ENCODE measurements around the gene ADCY2. TPM values are rescaled to one million over a fixed set of nuclear protein-coding genes. Genes with fewer than 3 reads are reported as not detected.

ADCY2 gene
- total and polyA plus RNA-seq, 11 donors = 0.04 to 0.96 (median 0.32) TPM

DNA sequence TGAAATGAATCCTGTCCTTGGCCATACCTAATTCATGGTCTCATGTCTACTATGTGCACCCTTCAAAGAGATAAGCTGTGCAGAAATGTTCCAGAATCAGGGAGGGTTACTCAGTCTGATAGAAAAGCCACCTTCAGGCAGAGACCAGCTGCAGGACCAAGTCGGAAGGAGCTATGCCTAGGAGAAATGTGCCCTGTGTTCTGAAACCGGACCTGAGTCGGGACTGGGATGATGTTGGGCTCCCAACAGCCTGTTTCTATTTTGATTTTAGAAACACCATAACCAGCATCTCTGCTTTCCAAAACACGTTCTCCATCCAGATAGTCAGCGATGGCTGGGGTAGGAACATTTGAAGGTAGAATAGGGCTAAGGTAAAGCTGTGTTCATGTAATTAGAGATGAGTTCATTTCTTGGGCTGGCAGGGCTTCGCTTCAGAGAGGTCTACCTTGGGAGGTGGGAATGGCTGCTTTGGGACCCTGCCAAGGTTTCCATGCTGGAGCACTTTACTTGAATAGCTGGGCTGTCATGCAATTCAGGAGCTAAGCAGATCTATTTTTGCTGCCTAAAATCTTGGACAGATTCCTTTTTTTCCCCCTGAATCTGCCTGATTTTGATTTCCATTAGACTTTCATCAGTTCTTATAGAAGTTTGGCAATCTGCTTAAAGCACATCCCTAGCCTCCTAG lies 2.8 kb downstream of the ADCY2 start:
- DNase-seq (no peak), ATAC-seq (no peak)
- peaks cover 6 to 67% (median 38%) of the 10 kb centered on the region in 9 donors for H3K27me3 ChIP-seq
- peaks cover 0 to 21% (median 0%) of the 10 kb centered on the region in 12 donors for H3K4me1 ChIP-seq
- WGBS, 4 donors = 77 to 81% (median 81%) methylated on average over 6 of the region's 6 CpGs
- TF ChIP-seq POLR2A (IDR thresholded peaks at IDR 0.05) = no peak
- TF ChIP-seq, protein P1, sequence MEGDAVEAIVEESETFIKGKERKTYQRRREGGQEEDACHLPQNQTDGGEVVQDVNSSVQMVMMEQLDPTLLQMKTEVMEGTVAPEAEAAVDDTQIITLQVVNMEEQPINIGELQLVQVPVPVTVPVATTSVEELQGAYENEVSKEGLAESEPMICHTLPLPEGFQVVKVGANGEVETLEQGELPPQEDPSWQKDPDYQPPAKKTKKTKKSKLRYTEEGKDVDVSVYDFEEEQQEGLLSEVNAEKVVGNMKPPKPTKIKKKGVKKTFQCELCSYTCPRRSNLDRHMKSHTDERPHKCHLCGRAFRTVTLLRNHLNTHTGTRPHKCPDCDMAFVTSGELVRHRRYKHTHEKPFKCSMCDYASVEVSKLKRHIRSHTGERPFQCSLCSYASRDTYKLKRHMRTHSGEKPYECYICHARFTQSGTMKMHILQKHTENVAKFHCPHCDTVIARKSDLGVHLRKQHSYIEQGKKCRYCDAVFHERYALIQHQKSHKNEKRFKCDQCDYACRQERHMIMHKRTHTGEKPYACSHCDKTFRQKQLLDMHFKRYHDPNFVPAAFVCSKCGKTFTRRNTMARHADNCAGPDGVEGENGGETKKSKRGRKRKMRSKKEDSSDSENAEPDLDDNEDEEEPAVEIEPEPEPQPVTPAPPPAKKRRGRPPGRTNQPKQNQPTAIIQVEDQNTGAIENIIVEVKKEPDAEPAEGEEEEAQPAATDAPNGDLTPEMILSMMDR (IDR thresholded peaks at IDR 0.05) = no peak
- intact Hi-C loops (cut with DNase I) = loop anchor here in 2 of 10 donors (5.0 to 10.0 kb wide), 2 partner anchors 459 to 634 kb away; no protein-coding TSS in a partner anchor
- H3K4me3 ChIP-seq = no peak overlapping the region
- H3K27ac ChIP-seq = no peak overlapping the region
- no peaks in the 10 kb centered on the region for H3K36me3 ChIP-seq
- no peaks in the 10 kb centered on the region for H3K9me3 ChIP-seq

DNA sequence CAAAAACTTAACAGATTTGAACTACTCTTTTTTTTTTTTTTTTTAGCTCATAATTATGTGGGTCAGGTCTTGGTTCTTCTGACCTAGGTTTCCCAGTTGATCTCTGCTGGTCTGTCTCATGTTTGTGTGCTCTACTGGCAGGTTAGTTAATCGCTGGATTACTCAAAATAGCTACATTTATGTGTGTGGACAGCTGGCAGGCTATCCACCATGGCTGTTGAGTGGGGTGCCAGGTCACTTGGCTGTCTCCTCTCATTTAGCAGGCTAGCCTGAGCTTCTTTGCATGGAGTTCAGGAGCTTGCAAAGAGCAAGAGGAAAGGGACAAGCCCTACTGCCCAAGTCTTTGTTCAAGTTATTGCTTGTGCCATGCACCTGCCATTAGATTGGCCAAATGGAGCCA lies 9.3 kb downstream of the ADCY2 start:
- intact Hi-C loops (cut with DNase I) = no loop called here
- peaks cover 0 to 16% (median 0%) of the 10 kb centered on the region in 9 donors for H3K27me3 ChIP-seq
- DNase-seq (no peak), ATAC-seq (no peak)
- WGBS, 4 donors = 73 to 90% (median 80%) methylated on average over 1 of the region's 1 CpG
- H3K4me3 ChIP-seq = no peak overlapping the region
- H3K4me1 ChIP-seq = no peaks in the 10 kb centered on the region
- peaks cover 0 to 5% (median 0%) of the 10 kb centered on the region in 12 donors for H3K9me3 ChIP-seq
- H3K27ac ChIP-seq = no peak overlapping the region
- H3K36me3 ChIP-seq = no peaks in the 10 kb centered on the region
- TF ChIP-seq, protein P1 (IDR thresholded peaks at IDR 0.05) = no peak
- no peak for TF ChIP-seq POLR2A (IDR thresholded peaks at IDR 0.05)

DNA sequence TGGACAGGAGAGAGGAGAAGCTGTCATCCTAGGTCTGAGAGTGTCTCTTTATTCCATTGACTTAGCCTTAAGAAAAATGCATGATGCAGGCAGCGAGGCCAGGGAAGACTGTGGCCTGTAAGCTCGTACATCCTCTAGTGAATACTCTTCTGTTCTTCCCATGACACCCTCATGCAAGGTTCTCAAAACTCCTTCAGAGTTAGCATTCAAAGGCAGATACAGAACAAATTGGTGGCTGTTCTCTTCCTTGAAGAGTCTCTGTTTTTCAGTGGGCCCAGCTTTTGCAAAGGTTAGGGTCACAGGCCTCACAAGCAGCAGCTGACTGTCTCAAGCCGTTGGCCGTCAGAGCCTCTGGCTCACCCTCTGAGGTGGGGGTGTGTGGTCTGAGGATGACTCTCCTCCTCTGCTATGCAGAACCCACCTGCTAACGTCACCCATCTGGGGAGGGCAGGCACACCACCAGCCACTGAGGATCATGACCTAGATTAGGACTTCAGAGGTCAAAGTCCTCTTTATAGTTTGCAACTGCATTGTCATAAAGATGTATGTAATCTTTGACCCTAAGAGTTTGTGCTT lies 15.1 kb downstream of the ADCY2 start:
- H3K27me3 ChIP-seq = peaks cover 0 to 2% (median 0%) of the 10 kb centered on the region in 9 donors
- H3K4me3 ChIP-seq = no peak overlapping the region
- no peak overlapping the region for H3K27ac ChIP-seq
- intact Hi-C loops (cut with DNase I) = no loop called here
- peaks cover 0 to 5% (median 0%) of the 10 kb centered on the region in 12 donors for H3K9me3 ChIP-seq
- 46 to 64% (median 60%) methylated on average over 5 of the region's 5 CpGs for WGBS, 4 donors
- ATAC-seq = no peak
- DNase-seq = no peak
- no peaks in the 10 kb centered on the region for H3K4me1 ChIP-seq
- no peaks in the 10 kb centered on the region for H3K36me3 ChIP-seq
- TF ChIP-seq POLR2A (IDR thresholded peaks at IDR 0.05) = no peak
- TF ChIP-seq, protein P1 (IDR thresholded peaks at IDR 0.05) = no peak

DNA sequence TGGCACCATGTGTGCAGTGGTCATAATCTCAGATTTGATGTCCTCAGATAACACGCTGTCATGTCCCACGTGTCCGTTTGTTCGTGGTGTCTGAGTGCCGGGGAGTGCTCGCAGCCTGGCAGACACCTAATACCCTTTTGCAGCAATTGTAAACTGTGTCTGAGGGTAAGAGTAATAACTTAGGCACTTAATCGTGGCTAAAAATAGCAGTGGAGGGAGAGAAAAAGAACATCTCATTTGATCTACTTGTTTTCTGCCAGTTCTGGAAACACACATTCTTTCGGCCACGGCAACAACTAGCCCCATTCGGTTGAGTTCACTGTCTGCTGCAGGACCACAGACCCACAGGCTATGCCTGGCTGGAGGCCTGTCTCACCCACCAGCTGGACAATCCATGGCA lies 16.5 kb downstream of the ADCY2 start:
- no peak for ATAC-seq
- Histone ChIP-seq H3K9me3 (peaks cover 0 to 5% (median 0%) of the 10 kb centered on the region in 12 donors), H3K27ac (no peak overlapping the region), H3K4me1 (no peaks in the 10 kb centered on the region), H3K36me3 (no peaks in the 10 kb centered on the region), H3K27me3 (peaks cover 0 to 2% (median 0%) of the 10 kb centered on the region in 9 donors), H3K4me3 (no peak overlapping the region)
- TF ChIP-seq POLR2A (IDR thresholded peaks at IDR 0.05) = no peak
- TF ChIP-seq, protein P1 (IDR thresholded peaks at IDR 0.05) = no peak
- 48 to 62% (median 58%) methylated on average over 10 of the region's 10 CpGs for WGBS, 4 donors
- intact Hi-C loops (cut with DNase I) = no loop called here
- no peak for DNase-seq

All from heart left ventricle (tissue), 16 donors.